ENCODE results near the gene RNF222. TPM values are rescaled to one million over a fixed set of nuclear protein-coding genes. Genes with fewer than 3 reads are reported as not detected.
"Not testable (repeated sequence)": the region's sequence is repeated elsewhere in the genome, so short reads cannot be mapped to it uniquely, and the experiment has no call there.

RNF222 gene
- polyA plus RNA-seq, 3 donors: 0.03 TPM; not detected in 2

- WGBS, 3 donors: 70 to 88% (median 77%) methylated on average over 4 of the region's 4 CpGs
- H3K27ac ChIP-seq (ENCODE audit: low read depth, low read length): no peak overlapping the region
Observed at GRCh38 chr17:8417806-8418205, 20.2 kb upstream of the RNF222 start.

- H3K27ac ChIP-seq (ENCODE audit: low read depth, low read length): no peak overlapping the region
Observed at GRCh38 chr17:8413938-8414337, 16.3 kb upstream of the RNF222 start.

GRCh38 chr17:8413328-8413727 is 15.7 kb upstream of the RNF222 start:
- 48 to 79% (median 66%) methylated on average over 4 of the region's 4 CpGs for WGBS, 3 donors
- H3K27ac ChIP-seq (ENCODE audit: low read depth, low read length): no peak overlapping the region

GRCh38 chr17:8412089-8412488 is 14.5 kb upstream of the RNF222 start:
- 76 to 82% (median 77%) methylated on average over 5 of the region's 5 CpGs for WGBS, 3 donors
- H3K27ac ChIP-seq (ENCODE audit: low read depth, low read length): no peak overlapping the region

GRCh38 chr17:8410883-8411238 is 13.2 kb upstream of the RNF222 start:
- no peak overlapping the region for H3K27ac ChIP-seq (ENCODE audit: low read depth, low read length)
- 60 to 91% (median 78%) methylated on average over 1 of the region's 1 CpG for WGBS, 3 donors

- WGBS, 3 donors: 20 to 28% (median 27%) methylated on average over 18 to 19 of the region's 19 CpGs
- no peak overlapping the region for H3K27ac ChIP-seq (ENCODE audit: low read depth, low read length)
Observed at GRCh38 chr17:8409966-8410882, 12.6 kb upstream of the RNF222 start.

GRCh38 chr17:8408371-8408770 is 10.7 kb upstream of the RNF222 start:
- WGBS, 3 donors: 62 to 64% (median 64%) methylated on average over 14 of the region's 14 CpGs
- no peak overlapping the region for H3K27ac ChIP-seq (ENCODE audit: low read depth, low read length)

GRCh38 chr17:8406174-8406573 is 8.5 kb upstream of the RNF222 start:
- WGBS, 3 donors: 48 to 79% (median 76%) methylated on average over 2 of the region's 2 CpGs
- H3K27ac ChIP-seq (ENCODE audit: low read depth, low read length): no peak overlapping the region

- no peak overlapping the region for H3K27ac ChIP-seq (ENCODE audit: low read depth, low read length)
Observed at GRCh38 chr17:8405499-8406016, 7.9 kb upstream of the RNF222 start.

GRCh38 chr17:8402921-8403536 is 5.4 kb upstream of the RNF222 start:
- 71 to 80% (median 75%) methylated on average over 11 of the region's 11 CpGs for WGBS, 3 donors
- no peak overlapping the region for H3K27ac ChIP-seq (ENCODE audit: low read depth, low read length)

More at GRCh38 chr17:8405499-8406016, 7.9 kb upstream of the RNF222 start:
- 81 to 88% (median 82%) methylated on average over 11 of the region's 11 CpGs for WGBS, 3 donors

GRCh38 chr17:8401107-8401506 is 3.5 kb upstream of the RNF222 start:
- no peak overlapping the region for H3K27ac ChIP-seq (ENCODE audit: low read depth, low read length)
- WGBS, 3 donors: 61 to 87% (median 78%) methylated on average over 2 of the region's 2 CpGs

- no peak overlapping the region for H3K27ac ChIP-seq (ENCODE audit: low read depth, low read length)
- 55 to 61% (median 58%) methylated on average over 6 of the region's 6 CpGs for WGBS, 3 donors
Observed at GRCh38 chr17:8398980-8399379, 1.4 kb upstream of the RNF222 start.

GRCh38 chr17:8394497-8394896 is 3.1 kb downstream of the RNF222 start:
- WGBS, 3 donors: 84 to 87% (median 87%) methylated on average over 9 of the region's 9 CpGs
- not testable (repeated sequence) for H3K27ac ChIP-seq (ENCODE audit: low read depth, low read length)

GRCh38 chr17:8393470-8394231 is 4.0 kb downstream of the RNF222 start:
- no peak overlapping the region for H3K27ac ChIP-seq (ENCODE audit: low read depth, low read length)
- 53 to 60% (median 55%) methylated on average over 8 of the region's 8 CpGs for WGBS, 3 donors

- 79 to 88% (median 87%) methylated on average over 28 to 46 of the region's 46 CpGs for WGBS, 3 donors
- no peak overlapping the region for H3K27ac ChIP-seq (ENCODE audit: low read depth, low read length)
Observed at GRCh38 chr17:8392674-8393469, 4.8 kb downstream of the RNF222 start.

- no peak overlapping the region for H3K27ac ChIP-seq (ENCODE audit: low read depth, low read length)
- WGBS, 3 donors: 66 to 74% (median 72%) methylated on average over 16 to 18 of the region's 18 CpGs
Observed at GRCh38 chr17:8392274-8392673, 5.4 kb downstream of the RNF222 start.

- H3K27ac ChIP-seq (ENCODE audit: low read depth, low read length): no peak overlapping the region
- WGBS, 3 donors: 25 to 54% (median 44%) methylated on average over 9 of the region's 9 CpGs
Observed at GRCh38 chr17:8391711-8392110, 5.9 kb downstream of the RNF222 start.
